PC-9 (cell line): Measurements from ENCODE around the gene DOK3. TPM values are rescaled to one million over a fixed set of nuclear protein-coding genes. Genes with fewer than 3 reads are reported as not detected.

Experiments used
- BruUV-seq: library from RNA; stranded (reverse); fragments of 400-500 nt; replicated peaks from 2 replicates; lab custom pipeline; 2021; lab: Mats Ljungman, UMichigan
- CTCF ChIA-PET: fragments of 300-600 bp; sonication (Branson Sonifier 250); formaldehyde crosslinking; loops from one replicate; lab custom pipeline; 2022; ENCODE audit warnings: antibody characterized with exemption; lab: Charles Lee
- POLR2A ChIA-PET: fragments of 300-600 bp; sonication (Branson Sonifier 250); formaldehyde crosslinking; loops from one replicate; lab custom pipeline; 2022; ENCODE audit warnings: antibody characterized with exemption; ENCODE audit not compliant: unreplicated experiment; lab: Charles Lee
- DNase-seq, 2 experiments: peaks; one replicate each; pipeline versions ENCODE4 v3.0.0 to v3.0.0-alpha.2; 2015 to 2022; ENCODE audit warnings: mixed read lengths in 1 of 2
- H2AFZ ChIP-seq: fragments of 200-600 bp; sonication (generic); 2 replicates; pipeline ENCODE4 v1.8.1; 2017; ENCODE audit warnings: antibody characterized with exemption
- H3F3A ChIP-seq: fragments of 200-600 bp; sonication (generic); 2 replicates; pipeline ENCODE4 v1.8.1; 2017; ENCODE audit warnings: antibody characterized with exemption, mild to moderate bottlenecking, low read depth; ENCODE audit not compliant: insufficient read depth
- H3K27ac ChIP-seq: fragments of 200-600 bp; sonication (generic); 2 replicates; pipeline ENCODE4 v1.6.1; 2016; ENCODE audit warnings: mixed run types
- H3K27me3 ChIP-seq: fragments of 200-600 bp; sonication (generic); 2 replicates; pipeline ENCODE4 v1.6.1; 2016; ENCODE audit warnings: low read depth, mixed run types; ENCODE audit not compliant: insufficient read depth
- H3K36me3 ChIP-seq: fragments of 200-600 bp; sonication (generic); 2 replicates; pipeline ENCODE4 v1.6.1; 2016; ENCODE audit warnings: low read depth, mixed run types
- H3K4me1 ChIP-seq: fragments of 200-600 bp; sonication (generic); replicated peaks from 2 replicates; pipeline ENCODE4 v1.6.1; 2016; ENCODE audit warnings: mixed run types; ENCODE audit not compliant: insufficient read depth
- H3K4me2 ChIP-seq: fragments of 200-600 bp; sonication (generic); 2 replicates; pipeline ENCODE4 v1.6.1; 2017; ENCODE audit warnings: mixed run types
- H3K4me3 ChIP-seq: fragments of 200-600 bp; sonication (generic); 2 replicates; pipeline ENCODE4 v1.6.1; 2016; ENCODE audit warnings: mixed run types
- H3K79me2 ChIP-seq: fragments of 200-600 bp; sonication (generic); 2 replicates; pipeline ENCODE4 v1.6.1; 2017; ENCODE audit warnings: low read depth, mixed run types
- H3K9me2 ChIP-seq: fragments of 200-600 bp; sonication (generic); 2 replicates; pipeline ENCODE4 v1.8.1; 2017; ENCODE audit warnings: mild to moderate bottlenecking; ENCODE audit not compliant: insufficient read depth
- H3K9me3 ChIP-seq: fragments of 200-600 bp; sonication (generic); 2 replicates; pipeline ENCODE4 v1.8.1; 2016; ENCODE audit warnings: low read depth; ENCODE audit not compliant: insufficient read depth
- H4K20me1 ChIP-seq: fragments of 200-600 bp; sonication (generic); 2 replicates; pipeline ENCODE4 v1.8.1; 2017; ENCODE audit not compliant: insufficient read depth
- CTCF ChIP-seq: fragments of 200-600 bp; sonication (generic); conservative IDR thresholded peaks from 2 replicates; pipeline ENCODE4 v1.6.1; 2017; ENCODE audit warnings: mixed run types, antibody characterized with exemption, mild to moderate bottlenecking, moderate library complexity
- EZH2 ChIP-seq: fragments of 200-600 bp; sonication (generic); IDR thresholded peaks from 2 replicates; pipeline ENCODE4 v1.8.0; 2017; ENCODE audit warnings: antibody characterized with exemption, low read depth
- intact Hi-C: fragments of 100-400 bp; cut with micrococcal nuclease; formaldehyde crosslinking; loops from one replicate; pipeline ENCODE4 v1.10.0; 2022; ENCODE audit not compliant: unreplicated experiment
- total RNA-seq: library from RNA; stranded (reverse); gene quantifications from 2 replicates; pipeline ENCODE4 v1.2.3, GENCODE V29; 2021

The DOK3 gene
- total RNA-seq, 1 experiment from 2014 or later: 12.2 TPM

GRCh38 chr5:177530638-177531037 lies 21.0 kb upstream of the DOK3 start:
- no peaks in the 10 kb centered on the region for H3K79me2 ChIP-seq
- intact Hi-C loops: no loop called here
- H3K9me2 ChIP-seq: no peaks in the 10 kb centered on the region
- ChIA-PET POLR2A (interaction anchor here (0.6 kb wide), 1 partner anchor 993 kb away, joined by 3 read pairs; the partner anchor contains the start of gene RNF44), CTCF (no interaction called here)
- H3K4me1 ChIP-seq: no peaks in the 10 kb centered on the region
- no peaks in the 10 kb centered on the region for H3K9me3 ChIP-seq
- no peak overlapping the region for H3K4me2 ChIP-seq
- BruUV-seq: no TSS peak
- H3K4me3 ChIP-seq: no peak overlapping the region
- DNase-seq: no peak
- H4K20me1 ChIP-seq: 0 out of 2 replicates have a peak, but pooled peaks cover 7% of the 10 kb centered on the region
- H3K27ac ChIP-seq: no peak overlapping the region
- H3K36me3 ChIP-seq: peaks cover 4% of the 10 kb centered on the region
- TF ChIP-seq EZH2 (no peak), CTCF (no peak)
- H2AFZ ChIP-seq: no peak overlapping the region
- H3K27me3 ChIP-seq: no peaks in the 10 kb centered on the region
- H3F3A ChIP-seq: no peaks in the 10 kb centered on the region

- H3K4me3 ChIP-seq: no peak overlapping the region
- intact Hi-C loops: no loop called here
- H3K27ac ChIP-seq: no peak overlapping the region
- no peaks in the 10 kb centered on the region for H3K27me3 ChIP-seq
- H3K36me3 ChIP-seq: no peaks in the 10 kb centered on the region; the same call in 1 of the 2 replicates
- POLR2A ChIA-PET: interaction anchor here (0.6 kb wide), 1 partner anchor 992 kb away, joined by 3 read pairs; the partner anchor contains the start of gene RNF44
- no peaks in the 10 kb centered on the region for H3F3A ChIP-seq
- H3K9me3 ChIP-seq: no peaks in the 10 kb centered on the region
- H3K4me1 ChIP-seq: no peaks in the 10 kb centered on the region
- no peaks in the 10 kb centered on the region for H3K79me2 ChIP-seq
- DNase-seq: no peak
- no peak for TF ChIP-seq EZH2
- TF ChIP-seq CTCF: no peak
- CTCF ChIA-PET: no interaction called here
- no peaks in the 10 kb centered on the region for H3K9me2 ChIP-seq
- H2AFZ ChIP-seq: no peak overlapping the region
- no peak overlapping the region for H3K4me2 ChIP-seq
- no TSS peak for BruUV-seq
- H4K20me1 ChIP-seq: no peaks in the 10 kb centered on the region
Observed at GRCh38 chr5:177529247-177530203, 19.9 kb upstream of the DOK3 start.

- Histone ChIP-seq H3K79me2 (no peaks in the 10 kb centered on the region), H3K4me2 (no peak overlapping the region), H3K27me3 (no peaks in the 10 kb centered on the region), H2AFZ (no peak overlapping the region), H3K36me3 (no peaks in the 10 kb centered on the region; the same call in 1 of the 2 replicates), H3K9me2 (no peaks in the 10 kb centered on the region), H3K27ac (no peak overlapping the region), H3K9me3 (no peaks in the 10 kb centered on the region), H3K4me3 (no peak overlapping the region), H4K20me1 (no peaks in the 10 kb centered on the region), H3F3A (no peaks in the 10 kb centered on the region), H3K4me1 (no peaks in the 10 kb centered on the region)
- TF ChIP-seq EZH2 (no peak), CTCF (no peak)
- intact Hi-C loops: no loop called here
- CTCF ChIA-PET: no interaction called here
- POLR2A ChIA-PET: no interaction called here
- DNase-seq: no peak
- BruUV-seq: no TSS peak
Observed at GRCh38 chr5:177528631-177529030, 19.0 kb upstream of the DOK3 start.
